B cell (primary cell): Measurements from ENCODE around the gene NDOR1.

ENCODE experiments used
- EZH2 ChIP-seq: IDR thresholded peaks from 2 replicates; pipeline ENCODE4 v1.6.1; 2012; ENCODE audit warnings: borderline replicate concordance, low read depth, mild to moderate bottlenecking, moderate library complexity, low read length; ENCODE audit not compliant: insufficient read depth, poor library complexity, severe bottlenecking
- TF ChIP-seq, protein P1 (sequence below): fragments of 200-600 bp; IDR thresholded peaks from one replicate; pipeline ENCODE4 v1.8.0; 2022; ENCODE audit warnings: antibody characterized with exemption, mild to moderate bottlenecking

DNA sequence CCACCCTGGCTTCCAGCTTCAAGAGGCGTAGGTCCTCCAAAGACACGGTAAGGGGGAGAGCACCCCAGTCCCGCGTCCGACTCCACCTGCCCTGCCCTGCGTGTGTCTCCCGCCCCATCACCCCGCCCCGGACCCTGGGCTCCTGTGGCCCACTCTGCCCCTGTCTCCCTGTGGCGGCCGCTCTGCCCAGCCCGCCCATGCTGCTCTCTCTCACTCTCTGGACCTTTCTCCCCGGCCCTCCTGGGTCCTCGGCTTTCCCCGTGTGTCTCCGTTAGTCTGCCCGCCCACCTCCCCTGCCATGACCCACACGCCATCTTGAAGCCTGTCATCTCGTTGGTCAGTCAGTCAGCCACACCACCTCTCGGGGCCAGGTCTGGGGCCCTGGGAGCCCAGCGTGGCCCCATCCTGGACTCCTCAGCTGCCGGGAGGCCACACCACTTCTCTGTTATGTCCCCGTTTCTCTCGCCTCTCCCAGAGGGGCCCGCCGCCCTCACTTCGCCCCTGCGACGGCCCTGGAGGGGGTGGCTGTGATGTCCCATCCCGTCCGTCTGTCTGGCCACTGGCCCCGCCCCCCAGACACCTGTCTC, 40.2 kb upstream of the NDOR1 start:
- TF ChIP-seq, protein P1, sequence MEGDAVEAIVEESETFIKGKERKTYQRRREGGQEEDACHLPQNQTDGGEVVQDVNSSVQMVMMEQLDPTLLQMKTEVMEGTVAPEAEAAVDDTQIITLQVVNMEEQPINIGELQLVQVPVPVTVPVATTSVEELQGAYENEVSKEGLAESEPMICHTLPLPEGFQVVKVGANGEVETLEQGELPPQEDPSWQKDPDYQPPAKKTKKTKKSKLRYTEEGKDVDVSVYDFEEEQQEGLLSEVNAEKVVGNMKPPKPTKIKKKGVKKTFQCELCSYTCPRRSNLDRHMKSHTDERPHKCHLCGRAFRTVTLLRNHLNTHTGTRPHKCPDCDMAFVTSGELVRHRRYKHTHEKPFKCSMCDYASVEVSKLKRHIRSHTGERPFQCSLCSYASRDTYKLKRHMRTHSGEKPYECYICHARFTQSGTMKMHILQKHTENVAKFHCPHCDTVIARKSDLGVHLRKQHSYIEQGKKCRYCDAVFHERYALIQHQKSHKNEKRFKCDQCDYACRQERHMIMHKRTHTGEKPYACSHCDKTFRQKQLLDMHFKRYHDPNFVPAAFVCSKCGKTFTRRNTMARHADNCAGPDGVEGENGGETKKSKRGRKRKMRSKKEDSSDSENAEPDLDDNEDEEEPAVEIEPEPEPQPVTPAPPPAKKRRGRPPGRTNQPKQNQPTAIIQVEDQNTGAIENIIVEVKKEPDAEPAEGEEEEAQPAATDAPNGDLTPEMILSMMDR, result no peak
- no peak for TF ChIP-seq EZH2
